MV-4-11 (cell line): Measurements from ENCODE around the gene DNAJC17.
A peak's percentile ranks its signal among the peaks of the same experiment; 100 is the strongest.

ENCODE experiments used
- DNase-seq: peaks from one replicate; lab custom pipeline; 2025; lab: John Stamatoyannopoulos, UW

DNAJC17 gene

DNA sequence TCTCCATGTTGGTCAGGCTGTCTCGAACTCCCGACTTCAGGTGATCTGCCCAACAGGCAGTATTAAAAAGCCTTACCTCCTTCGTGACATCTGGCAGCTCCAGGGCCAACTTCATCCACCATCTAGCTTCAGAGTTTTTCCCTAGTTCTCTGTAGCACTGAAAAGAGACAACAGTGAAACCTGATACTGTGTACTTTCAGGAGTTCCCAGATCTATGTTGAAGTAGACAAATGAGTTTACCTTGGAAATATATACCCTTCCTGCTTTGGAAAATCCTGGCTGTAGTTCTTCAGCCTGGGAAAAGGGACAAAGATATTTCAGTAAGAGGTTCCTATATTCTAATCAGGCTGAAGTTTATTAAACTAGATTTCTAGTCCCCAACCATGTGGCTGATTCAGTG lies 70.2 kb downstream of the DNAJC17 start:
- DNase-seq: no peak

- DNase-seq: no peak
Measured at GRCh38 chr15:40736575-40736974, 70.7 kb downstream of the DNAJC17 start.

- no peak for DNase-seq
Measured at GRCh38 chr15:40731034-40731433, 76.2 kb downstream of the DNAJC17 start.

DNA sequence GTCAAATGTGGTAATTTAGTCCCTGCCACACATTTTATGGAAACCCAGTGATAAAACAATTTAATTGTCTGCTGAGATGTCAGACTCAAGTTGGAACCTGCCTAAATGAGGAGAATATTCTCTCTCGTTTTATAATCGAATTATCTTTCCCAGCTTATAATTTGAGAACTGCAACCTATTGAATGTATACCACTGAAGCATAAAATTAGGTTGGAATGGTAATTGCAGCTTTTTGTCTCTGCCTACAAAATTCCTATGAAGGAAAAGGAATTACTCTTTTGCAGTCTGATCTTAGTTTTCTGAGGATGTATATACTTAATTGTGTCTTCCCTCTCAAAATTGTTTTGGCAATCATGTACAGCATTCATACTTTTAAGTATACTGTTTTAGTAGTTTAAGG lies 83.4 kb downstream of the DNAJC17 start:
- DNase-seq: no peak

DNA sequence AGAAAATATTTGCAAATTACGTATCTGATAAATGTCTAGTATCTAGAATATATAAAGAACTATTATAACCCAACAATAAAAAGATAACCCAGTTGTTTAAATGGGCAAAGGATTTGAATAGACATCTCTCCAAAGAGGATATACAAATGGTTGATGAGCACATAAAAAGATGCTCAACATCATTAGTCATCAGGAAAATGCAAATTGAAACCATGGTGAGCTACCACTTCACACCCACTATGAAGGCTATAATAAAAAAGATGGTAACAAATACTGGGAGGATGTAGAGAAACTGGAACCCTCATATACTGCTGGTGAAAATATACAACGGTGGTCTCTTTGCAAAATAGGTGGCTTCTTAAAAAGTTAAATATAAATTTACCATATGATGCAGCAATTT lies 84.3 kb downstream of the DNAJC17 start:
- no peak for DNase-seq

DNA sequence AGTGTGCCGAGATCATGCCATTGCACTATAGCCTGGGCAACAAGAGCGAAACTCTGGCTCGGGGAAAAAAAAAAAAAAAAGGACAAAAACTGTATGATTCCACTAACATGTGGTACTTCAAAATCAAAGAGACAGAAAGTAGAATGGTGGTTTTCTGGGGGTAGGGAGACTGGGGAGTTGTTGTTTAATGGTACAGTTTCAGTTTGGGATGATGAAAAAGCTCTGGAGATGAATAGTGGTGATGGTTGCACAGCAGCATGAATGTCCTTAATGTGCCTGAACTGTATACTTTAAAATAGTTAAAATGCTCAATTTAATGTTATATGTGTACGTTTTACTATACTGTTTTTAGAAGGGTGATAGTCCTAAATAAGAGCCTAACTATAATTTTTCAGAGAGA lies 84.9 kb downstream of the DNAJC17 start:
- DNase-seq: no peak

DNA sequence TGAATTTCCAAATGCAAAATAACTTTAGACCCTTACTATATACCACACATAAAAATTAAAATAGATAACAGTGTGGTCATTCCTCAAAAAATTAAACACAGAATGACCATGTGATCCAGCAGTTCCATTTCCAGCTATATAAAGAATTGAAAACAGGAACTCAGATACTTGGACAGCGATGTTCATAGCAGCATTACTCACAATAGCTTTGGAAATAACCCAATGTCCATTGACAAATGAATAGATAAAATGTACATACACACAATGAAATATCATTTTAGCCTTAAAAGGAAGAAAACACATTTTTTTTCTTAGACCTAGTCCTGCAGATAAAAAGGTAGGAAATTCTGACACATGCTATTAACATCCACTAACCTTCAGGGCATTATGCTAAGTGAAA lies 85.6 kb downstream of the DNAJC17 start:
- DNase-seq: peak; percentile 11

DNA sequence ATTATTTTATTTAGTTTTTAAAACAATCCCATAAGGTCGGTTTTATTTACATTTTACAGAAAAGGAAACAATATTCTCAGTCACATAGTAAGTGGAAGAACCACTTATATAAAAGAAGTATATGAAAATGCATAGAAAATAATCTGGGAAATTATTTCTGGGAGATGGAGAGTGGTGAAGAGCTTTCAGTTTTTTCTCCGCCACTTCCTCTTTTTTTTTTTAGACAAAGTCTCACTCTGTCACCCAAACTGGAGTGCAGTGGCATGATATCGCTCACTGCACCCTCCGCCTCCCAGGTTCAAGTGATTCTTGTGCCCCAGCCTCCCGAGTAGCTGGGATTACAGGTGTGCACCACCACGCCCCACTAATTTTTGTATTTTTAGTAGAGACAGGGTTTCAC lies 91.1 kb downstream of the DNAJC17 start:
- DNase-seq: peak; percentile 63
